22Rv1 (cell line): ENCODE results near the gene NAA16.

Experiments
- H3K27ac ChIP-seq: fragments of 450-650 bp; 2 replicates; pipeline ENCODE4 v1.5.1; 2017
- CTCF ChIP-seq: fragments of 450-650 bp; IDR thresholded peaks from 2 replicates; pipeline ENCODE4 v1.5.1; 2017; ENCODE audit warnings: mild to moderate bottlenecking
- ZFX ChIP-seq: fragments of 450-650 bp; IDR thresholded peaks from 2 replicates; pipeline ENCODE4 v1.6.1; 2017; ENCODE audit warnings: antibody characterized with exemption, borderline replicate concordance

NAA16 gene

GRCh38 chr13:41310963-41311405 lies at the start of gene NAA16:
NAA16 (plus strand) TSS chr13:41311267; CDS start chr13:41311529, 262 bp downstream.
- H3K27ac ChIP-seq = peak within 1 kb of the TSS; percentile 95
- no peak for TF ChIP-seq ZFX
- no peak for TF ChIP-seq CTCF

DNA sequence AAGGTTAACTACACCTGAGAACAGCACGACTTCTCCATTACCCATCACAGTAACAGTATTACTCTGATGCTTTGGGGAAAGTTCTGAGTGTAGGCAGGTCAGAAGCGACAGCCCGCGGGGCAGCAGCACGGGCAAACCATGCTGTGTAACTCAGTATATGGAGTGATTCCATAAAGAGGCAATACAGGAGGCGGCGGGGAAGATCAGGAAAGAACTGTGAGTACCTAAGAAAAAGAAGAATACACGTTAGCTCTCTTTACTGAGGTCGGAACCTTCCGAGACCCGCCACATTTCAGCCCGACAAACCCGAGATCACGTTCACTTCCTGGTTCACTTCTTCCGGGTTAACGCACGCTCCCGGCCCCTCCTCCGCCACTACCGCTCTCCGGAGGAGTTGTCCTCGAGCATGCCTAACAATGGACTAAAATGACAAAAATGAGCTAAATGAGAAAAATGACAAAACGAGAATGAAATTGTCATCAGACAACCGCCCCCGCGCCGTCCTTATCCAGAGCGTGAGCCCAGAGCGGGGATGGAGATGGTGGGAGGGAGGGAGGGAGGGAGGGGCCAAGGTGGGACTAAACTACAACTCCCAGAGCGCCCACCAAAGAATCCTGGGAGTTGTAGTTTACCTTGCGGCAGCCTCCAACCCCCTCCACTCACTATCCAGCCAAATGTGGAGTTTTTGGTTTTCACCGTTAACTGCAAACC lies 47.7 kb upstream of the NAA16 start, which contains the start of gene MTRF1:
Gene MTRF1, minus strand, starts transcription at position 316 of the 711 bp plus-strand sequence. CDS start 2,669 bp downstream, outside the sequence.
- TF ChIP-seq ZFX = no peak
- no peak for TF ChIP-seq CTCF
- peak within 1 kb of the TSS; percentile 77 for H3K27ac ChIP-seq

DNA sequence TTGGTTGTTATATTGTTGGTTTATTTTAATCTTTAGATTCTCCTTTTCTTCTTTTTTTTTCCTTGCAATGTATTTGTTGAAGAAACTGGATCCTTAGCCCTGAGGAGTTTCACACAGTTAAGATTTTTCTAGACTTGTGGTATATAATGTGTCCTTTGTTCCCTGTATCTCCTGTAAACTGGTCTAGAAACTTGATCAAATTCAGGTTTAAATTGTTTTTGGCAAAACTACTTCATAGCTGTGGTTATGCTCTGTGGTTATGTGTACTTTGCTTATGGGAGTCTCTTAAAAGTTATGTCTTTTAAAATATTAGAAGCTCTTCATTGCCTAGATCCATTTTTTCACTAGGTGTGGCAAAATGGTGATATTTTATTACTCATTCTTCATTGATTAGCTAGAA lies 44.0 kb upstream of the NAA16 start:
- TF ChIP-seq CTCF = no peak
- TF ChIP-seq ZFX = no peak

DNA sequence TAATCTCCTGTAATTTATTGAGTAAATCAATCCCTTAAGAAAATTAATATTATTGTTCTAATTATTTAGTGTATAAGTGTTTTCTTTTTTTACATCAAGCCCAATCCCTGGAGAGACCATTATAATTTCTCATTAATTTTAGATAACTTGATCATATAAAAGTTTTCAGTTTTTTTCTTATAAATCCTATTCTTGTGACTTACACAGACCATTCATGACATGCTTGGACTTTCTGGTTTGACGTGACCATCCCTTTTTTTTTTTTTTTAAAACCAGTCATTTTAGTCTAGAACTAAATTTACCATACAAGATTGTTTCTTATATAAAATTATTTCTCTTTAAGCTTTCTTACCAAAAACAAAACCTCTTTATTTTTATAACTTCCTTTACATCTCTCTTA lies 42.3 kb upstream of the NAA16 start:
- no peak overlapping the region for H3K27ac ChIP-seq
- TF ChIP-seq CTCF (no peak), ZFX (no peak)

More for the DNA sequence above, 44.0 kb upstream of the NAA16 start:
- no peak overlapping the region for H3K27ac ChIP-seq

- no peak overlapping the region for H3K27ac ChIP-seq
- TF ChIP-seq ZFX (no peak), CTCF (no peak)
Observed at GRCh38 chr13:41271456-41272285, 39.4 kb upstream of the NAA16 start.

DNA sequence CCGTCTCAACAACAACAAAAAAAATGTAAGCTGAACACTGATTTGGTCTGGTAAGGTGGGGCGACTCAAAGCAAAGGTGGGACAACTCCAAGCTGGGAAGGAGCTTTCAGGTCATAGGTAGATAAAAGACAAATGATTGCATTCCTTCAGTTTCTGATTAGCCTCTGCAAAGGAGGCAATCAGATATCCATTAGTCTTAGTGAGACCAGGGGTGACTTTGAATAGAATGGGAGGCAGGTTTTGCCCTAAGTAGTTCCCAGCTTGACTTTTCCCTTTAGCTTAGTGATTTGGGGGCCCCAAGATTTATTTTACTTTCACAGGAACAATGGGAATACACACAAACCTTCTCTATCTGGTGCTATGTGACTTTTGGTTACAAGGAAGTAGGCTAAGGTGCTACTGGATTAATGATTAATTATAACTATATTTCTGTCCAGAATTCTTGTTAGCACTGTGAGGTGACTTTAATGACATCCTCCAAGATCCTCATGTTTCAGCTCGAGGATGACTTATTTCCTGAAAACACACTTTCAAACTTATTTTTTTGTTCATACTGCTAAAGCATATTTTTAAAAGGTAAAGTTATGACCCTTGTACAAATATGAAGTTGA lies 37.1 kb upstream of the NAA16 start:
- TF ChIP-seq CTCF = no peak
- TF ChIP-seq ZFX = no peak
- H3K27ac ChIP-seq = no peak overlapping the region

DNA sequence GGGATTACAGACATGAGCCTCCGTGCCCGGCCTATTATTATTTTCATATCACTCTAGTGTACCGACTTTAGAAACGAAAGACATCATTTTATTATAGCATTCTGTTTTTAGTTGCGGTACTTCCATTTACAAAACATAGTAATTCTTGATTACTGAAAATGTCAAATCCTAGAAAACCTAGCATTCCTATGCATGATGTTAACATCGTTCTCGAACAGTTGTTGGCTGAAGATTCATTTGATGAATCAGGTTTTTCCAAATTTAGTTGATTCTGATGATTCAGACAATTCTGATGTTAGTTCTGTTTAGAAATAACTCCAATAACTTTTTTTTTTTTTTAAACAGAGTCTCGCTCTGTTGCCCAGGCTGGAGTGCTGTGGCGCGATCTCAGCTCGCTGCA lies 36.2 kb upstream of the NAA16 start:
- TF ChIP-seq ZFX (no peak), CTCF (no peak)
- no peak overlapping the region for H3K27ac ChIP-seq
